GM12892 (cell line): ENCODE measurements around the gene CACNB3.
"Not testable (repeated sequence)": the region's sequence is repeated elsewhere in the genome, so short reads cannot be mapped to it uniquely, and the experiment has no call there.

ENCODE experiments used
- POLR2A ChIP-seq: IDR thresholded peaks from 2 replicates; pipeline ENCODE4 v1.6.1; 2011; ENCODE audit warnings: low read depth, low read length, control low read depth
- POLR2AphosphoS5 ChIP-seq: IDR thresholded peaks from 2 replicates; pipeline ENCODE4 v1.6.1; 2011; ENCODE audit warnings: low read depth, low read length, control low read depth
- TAF1 ChIP-seq: IDR thresholded peaks from 2 replicates; pipeline ENCODE4 v1.6.1; 2011; ENCODE audit warnings: low read depth, mild to moderate bottlenecking, control low read depth, low read length, borderline replicate concordance

GRCh38 chr12:48860236-48860635 is 41.9 kb downstream of the CACNB3 start:
- not testable (repeated sequence) for TF ChIP-seq TAF1, POLR2AphosphoS5, POLR2A
